B cell (primary cell): ENCODE data around the gene ZNF333.

Experiments
- EZH2 ChIP-seq: IDR thresholded peaks from 2 replicates; pipeline ENCODE4 v1.6.1; 2012; ENCODE audit warnings: borderline replicate concordance, low read depth, mild to moderate bottlenecking, moderate library complexity, low read length; ENCODE audit not compliant: insufficient read depth, poor library complexity, severe bottlenecking
- TF ChIP-seq, protein P1 (sequence below): fragments of 200-600 bp; IDR thresholded peaks from one replicate; pipeline ENCODE4 v1.8.0; 2022; ENCODE audit warnings: antibody characterized with exemption, mild to moderate bottlenecking

DNA sequence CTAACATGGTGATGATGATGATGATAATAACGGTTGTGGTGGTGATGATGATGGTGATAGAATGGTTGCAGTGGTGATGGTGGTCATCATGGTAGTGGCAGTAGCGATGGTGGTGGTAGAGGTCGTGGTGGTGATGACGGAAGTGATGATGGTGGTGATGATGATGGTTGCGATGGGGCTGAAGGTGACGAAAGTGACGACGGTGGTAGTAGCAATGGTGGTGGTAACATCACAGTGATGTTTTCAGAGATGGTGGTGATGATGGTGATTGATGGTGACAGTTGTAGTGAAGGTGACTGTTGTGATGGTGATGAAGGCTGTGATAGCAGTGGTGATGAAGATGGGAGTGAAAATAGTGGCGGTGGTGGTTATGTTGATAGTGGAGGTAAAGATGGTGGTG lies 11.6 kb upstream of the ZNF333 start:
- TF ChIP-seq, protein P1, sequence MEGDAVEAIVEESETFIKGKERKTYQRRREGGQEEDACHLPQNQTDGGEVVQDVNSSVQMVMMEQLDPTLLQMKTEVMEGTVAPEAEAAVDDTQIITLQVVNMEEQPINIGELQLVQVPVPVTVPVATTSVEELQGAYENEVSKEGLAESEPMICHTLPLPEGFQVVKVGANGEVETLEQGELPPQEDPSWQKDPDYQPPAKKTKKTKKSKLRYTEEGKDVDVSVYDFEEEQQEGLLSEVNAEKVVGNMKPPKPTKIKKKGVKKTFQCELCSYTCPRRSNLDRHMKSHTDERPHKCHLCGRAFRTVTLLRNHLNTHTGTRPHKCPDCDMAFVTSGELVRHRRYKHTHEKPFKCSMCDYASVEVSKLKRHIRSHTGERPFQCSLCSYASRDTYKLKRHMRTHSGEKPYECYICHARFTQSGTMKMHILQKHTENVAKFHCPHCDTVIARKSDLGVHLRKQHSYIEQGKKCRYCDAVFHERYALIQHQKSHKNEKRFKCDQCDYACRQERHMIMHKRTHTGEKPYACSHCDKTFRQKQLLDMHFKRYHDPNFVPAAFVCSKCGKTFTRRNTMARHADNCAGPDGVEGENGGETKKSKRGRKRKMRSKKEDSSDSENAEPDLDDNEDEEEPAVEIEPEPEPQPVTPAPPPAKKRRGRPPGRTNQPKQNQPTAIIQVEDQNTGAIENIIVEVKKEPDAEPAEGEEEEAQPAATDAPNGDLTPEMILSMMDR: no peak
- no peak for TF ChIP-seq EZH2
